ENCODE measurements around the gene ARHGAP22.

ARHGAP22 gene

DNA sequence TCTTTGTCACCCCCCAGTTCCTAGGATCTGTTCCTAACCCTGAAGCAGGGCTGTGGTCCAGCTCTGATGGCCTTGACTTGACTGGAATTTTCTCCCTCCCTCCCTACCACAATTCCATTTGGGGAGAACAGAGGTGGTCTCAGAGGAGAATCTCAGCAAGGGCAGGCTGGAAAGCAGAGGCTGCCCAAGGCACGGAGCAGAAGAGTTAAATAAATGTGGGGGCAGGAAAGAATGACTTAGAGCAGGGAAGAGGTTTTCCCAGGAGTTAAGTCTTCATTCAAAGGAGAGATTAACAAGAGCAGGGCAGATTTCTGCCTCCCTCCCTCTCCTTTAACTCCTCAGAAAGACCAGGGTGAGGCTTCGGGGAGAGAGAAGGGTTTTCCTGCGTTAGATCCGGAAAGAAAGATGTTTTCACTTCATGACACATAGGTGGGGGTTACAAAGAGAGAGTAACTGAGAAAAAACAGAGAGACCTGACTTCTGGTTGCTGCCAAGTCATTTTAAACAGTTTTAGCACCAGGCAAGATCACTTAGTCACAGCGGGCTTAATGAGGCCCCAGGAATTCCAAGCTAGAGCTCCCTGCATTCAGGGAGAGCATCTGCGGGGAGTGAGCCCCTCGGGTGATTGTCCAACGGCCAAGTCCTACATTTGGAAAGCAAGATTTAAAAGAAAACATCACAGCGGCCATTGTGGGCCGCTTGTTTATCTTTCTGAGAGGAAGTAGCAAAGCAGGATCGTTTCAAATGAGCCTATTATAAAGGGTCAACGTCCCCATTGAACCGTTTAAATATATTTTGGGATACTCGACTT is 78.7 kb downstream of the ARHGAP22 start:
- H3K4me3 ChIP-seq (ENCODE audit: low read length): no peak overlapping the region
- no peaks in the 10 kb centered on the region for H3K4me1 ChIP-seq (ENCODE audit: low read length)
- no peaks in the 10 kb centered on the region for H3K27me3 ChIP-seq (replicated peaks; ENCODE audit: insufficient read depth, low read length)
- TF ChIP-seq EZH2 (optimal IDR thresholded peaks at IDR 0.05; ENCODE audit: low read depth, low read length): no peak
- TF ChIP-seq CTCF (IDR thresholded peaks at IDR 0.05; ENCODE audit: low read length): no peak
- TF ChIP-seq EZH2phosphoT487 (IDR thresholded peaks at IDR 0.05; ENCODE audit: low read length): no peak
- H3F3A ChIP-seq (ENCODE audit: insufficient read depth, low read length): no peaks in the 10 kb centered on the region
- no peak overlapping the region for H3K4me2 ChIP-seq (ENCODE audit: low read depth, low read length)
- no peaks in the 10 kb centered on the region for H4K20me1 ChIP-seq (ENCODE audit: insufficient read depth, low read length)
- H3K36me3 ChIP-seq (replicated peaks; ENCODE audit: insufficient read depth, low read length): no peaks in the 10 kb centered on the region
- no peaks in the 10 kb centered on the region for H3K79me2 ChIP-seq (ENCODE audit: low read length)
- no peak overlapping the region for H2AFZ ChIP-seq (ENCODE audit: low read length)
- no peak for DNase-seq
- no peak overlapping the region for H3K27ac ChIP-seq (ENCODE audit: low read length)
- H3K9me2 ChIP-seq (replicated peaks; ENCODE audit: insufficient read depth, low read length): no peaks in the 10 kb centered on the region
- H3K9ac ChIP-seq (ENCODE audit: low read length): no peak overlapping the region
- no peaks in the 10 kb centered on the region for H3K9me3 ChIP-seq (replicated peaks; ENCODE audit: insufficient read depth, low read length)

GRCh38 chr10:48525113-48525512 is 79.8 kb downstream of the ARHGAP22 start:
- no peak for DNase-seq
- Histone ChIP-seq H3K4me3 (ENCODE audit: low read length) (no peak overlapping the region), H3K9ac (ENCODE audit: low read length) (no peak overlapping the region), H2AFZ (ENCODE audit: low read length) (no peak overlapping the region), H3K27ac (ENCODE audit: low read length) (no peak overlapping the region), H3K4me2 (ENCODE audit: low read depth, low read length) (no peak overlapping the region), H3K79me2 (ENCODE audit: low read length) (no peaks in the 10 kb centered on the region), H3K27me3 (replicated peaks; ENCODE audit: insufficient read depth, low read length) (no peaks in the 10 kb centered on the region), H3K9me2 (replicated peaks; ENCODE audit: insufficient read depth, low read length) (no peaks in the 10 kb centered on the region), H3K9me3 (replicated peaks; ENCODE audit: insufficient read depth, low read length) (no peaks in the 10 kb centered on the region), H3K4me1 (ENCODE audit: low read length) (no peaks in the 10 kb centered on the region), H3F3A (ENCODE audit: insufficient read depth, low read length) (no peaks in the 10 kb centered on the region), H4K20me1 (ENCODE audit: insufficient read depth, low read length) (no peaks in the 10 kb centered on the region), H3K36me3 (replicated peaks; ENCODE audit: insufficient read depth, low read length) (no peaks in the 10 kb centered on the region)
- TF ChIP-seq EZH2phosphoT487 (IDR thresholded peaks at IDR 0.05; ENCODE audit: low read length) (no peak), CTCF (IDR thresholded peaks at IDR 0.05; ENCODE audit: low read length) (no peak), EZH2 (optimal IDR thresholded peaks at IDR 0.05; ENCODE audit: low read depth, low read length) (no peak)

DNA sequence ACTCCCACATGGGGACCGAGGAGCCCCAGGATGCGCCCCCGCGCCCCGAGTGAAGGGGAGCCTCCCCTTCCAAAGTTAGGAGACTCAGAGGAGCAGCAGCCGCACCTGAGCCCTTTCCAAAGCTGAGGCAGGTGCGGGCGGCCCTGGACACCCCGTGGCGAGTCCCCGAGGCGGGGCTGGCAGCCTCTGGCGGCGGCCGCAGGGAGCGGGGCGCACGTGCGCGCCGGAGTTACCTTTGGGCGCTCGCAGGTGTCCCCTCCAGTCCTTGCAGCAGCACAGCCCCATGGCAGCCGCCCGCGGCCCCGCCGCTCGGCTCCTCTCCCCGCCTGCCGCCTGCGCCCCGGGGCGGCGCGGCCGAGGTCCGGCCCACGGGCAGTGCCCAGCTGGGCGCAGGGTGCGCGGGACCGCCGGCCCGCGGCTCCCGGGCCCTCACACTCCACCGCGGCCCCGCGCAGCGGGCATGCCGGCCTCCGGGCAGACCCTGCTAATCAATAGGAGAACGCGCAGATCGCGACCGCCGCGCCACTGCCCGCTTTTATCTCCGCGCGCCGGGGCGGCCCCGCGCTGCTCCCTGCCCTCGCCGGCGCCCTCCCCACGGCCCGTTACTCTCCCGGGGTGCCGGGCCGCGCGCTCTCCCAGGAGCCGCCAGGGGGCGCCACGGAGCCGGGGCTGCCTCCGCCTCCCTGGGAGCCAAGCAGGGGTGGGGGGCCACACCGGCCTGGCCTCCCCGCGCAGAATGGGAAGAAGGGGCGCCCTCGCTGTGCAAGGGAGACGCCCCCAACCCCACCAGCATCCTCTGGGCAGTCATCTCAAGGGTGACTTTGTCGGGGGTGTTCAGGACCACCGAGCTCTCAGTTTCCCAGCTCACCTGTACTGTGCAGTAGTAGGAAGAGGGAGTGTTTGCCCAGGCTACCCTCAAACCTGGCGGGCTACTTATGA is 80.8 kb downstream of the ARHGAP22 start:
- no peaks in the 10 kb centered on the region for H3F3A ChIP-seq (ENCODE audit: insufficient read depth, low read length)
- no peak for DNase-seq
- no peak overlapping the region for H2AFZ ChIP-seq (ENCODE audit: low read length)
- H3K9ac ChIP-seq (ENCODE audit: low read length): no peak overlapping the region
- H3K9me2 ChIP-seq (replicated peaks; ENCODE audit: insufficient read depth, low read length): no peaks in the 10 kb centered on the region
- no peak overlapping the region for H3K27ac ChIP-seq (ENCODE audit: low read length)
- no peaks in the 10 kb centered on the region for H4K20me1 ChIP-seq (ENCODE audit: insufficient read depth, low read length)
- no peak overlapping the region for H3K4me2 ChIP-seq (ENCODE audit: low read depth, low read length)
- H3K4me1 ChIP-seq (ENCODE audit: low read length): no peaks in the 10 kb centered on the region
- H3K79me2 ChIP-seq (ENCODE audit: low read length): no peaks in the 10 kb centered on the region
- no peaks in the 10 kb centered on the region for H3K9me3 ChIP-seq (replicated peaks; ENCODE audit: insufficient read depth, low read length)
- H3K36me3 ChIP-seq (replicated peaks; ENCODE audit: insufficient read depth, low read length): no peaks in the 10 kb centered on the region
- no peak overlapping the region for H3K4me3 ChIP-seq (ENCODE audit: low read length)
- H3K27me3 ChIP-seq (replicated peaks; ENCODE audit: insufficient read depth, low read length): no peaks in the 10 kb centered on the region
- TF ChIP-seq CTCF (IDR thresholded peaks at IDR 0.05; ENCODE audit: low read length) (peak; percentile 37), EZH2 (optimal IDR thresholded peaks at IDR 0.05; ENCODE audit: low read depth, low read length) (no peak)

Data from MM.1S (cell line).